Measurements from ENCODE around the gene SEMA4B.

SEMA4B gene

GRCh38 chr15:90207252-90207651 lies 6.1 kb downstream of the SEMA4B start:
- DNase-seq: no peak

GRCh38 chr15:90208356-90208755 lies 7.2 kb downstream of the SEMA4B start:
- DNase-seq: no peak

- no peak for DNase-seq
Measured at GRCh38 chr15:90209591-90209990, 8.5 kb downstream of the SEMA4B start.

GRCh38 chr15:90210593-90210992 lies 9.5 kb downstream of the SEMA4B start:
- DNase-seq: no peak

- DNase-seq: no peak
Measured at GRCh38 chr15:90211009-90211408, 9.9 kb downstream of the SEMA4B start.

- no peak for DNase-seq
Measured at GRCh38 chr15:90211440-90212143, 10.5 kb downstream of the SEMA4B start.

- no peak for DNase-seq
Measured at GRCh38 chr15:90212221-90213098, 11.3 kb downstream of the SEMA4B start.

- DNase-seq: no peak
Measured at GRCh38 chr15:90213122-90213817, 12.1 kb downstream of the SEMA4B start.

- no peak for DNase-seq
Measured at GRCh38 chr15:90213818-90214204, 12.7 kb downstream of the SEMA4B start.

- DNase-seq: no peak
Measured at GRCh38 chr15:90214553-90215196, 13.5 kb downstream of the SEMA4B start.

GRCh38 chr15:90217671-90218394 lies 16.7 kb downstream of the SEMA4B start:
- DNase-seq: no peak

GRCh38 chr15:90219421-90220141 lies 18.5 kb downstream of the SEMA4B start:
- DNase-seq: no peak

GRCh38 chr15:90221246-90221900 lies 20.2 kb downstream of the SEMA4B start:
- DNase-seq: peak in 1 of 2 experiments; percentile 21

GRCh38 chr15:90222547-90222946 lies 21.4 kb downstream of the SEMA4B start:
- no peak for DNase-seq

- no peak for DNase-seq
Measured at GRCh38 chr15:90223441-90224165, 22.5 kb downstream of the SEMA4B start.

- DNase-seq: no peak
Measured at GRCh38 chr15:90225047-90225446, 23.9 kb downstream of the SEMA4B start.

GRCh38 chr15:90225504-90226234 lies 24.5 kb downstream of the SEMA4B start:
- no peak for DNase-seq

GRCh38 chr15:90227336-90227735 lies 26.2 kb downstream of the SEMA4B start:
- no peak for DNase-seq

All from NCI-H1930 (cell line).